Mesendoderm (in vitro differentiated cells): Measurements from ENCODE around the gene RAPGEF4.

Experiments used
- DNase-seq: peaks from one replicate; pipeline ENCODE4 v3.0.0; 2013
- H2AK5ac ChIP-seq: 2 replicates; pipeline ENCODE4 v1.6.1; 2013; ENCODE audit warnings: low read length, inconsistent platforms
- H2BK120ac ChIP-seq: 2 replicates; pipeline ENCODE4 v1.6.1; 2013; ENCODE audit warnings: low read depth, mild to moderate bottlenecking, low read length, moderate library complexity, mixed read lengths
- H2BK15ac ChIP-seq: replicated peaks from 2 replicates; pipeline ENCODE4 v1.6.1; 2013; ENCODE audit warnings: low read depth, mild to moderate bottlenecking, moderate library complexity
- H2BK5ac ChIP-seq: 2 replicates; pipeline ENCODE4 v1.6.1; 2013; ENCODE audit warnings: low read length, inconsistent platforms
- H3K18ac ChIP-seq: 2 replicates; pipeline ENCODE4 v1.6.1; 2013; ENCODE audit warnings: mild to moderate bottlenecking, low read length, mixed read lengths
- H3K23ac ChIP-seq: one replicate; pipeline ENCODE4 v1.6.1; 2013; ENCODE audit warnings: low read length
- H3K27ac ChIP-seq: 2 replicates; pipeline ENCODE4 v1.5.1; 2013; ENCODE audit warnings: low read depth, mild to moderate bottlenecking, inconsistent platforms, low read length, moderate library complexity
- H3K27me3 ChIP-seq: 2 replicates; pipeline ENCODE4 v1.6.1; 2013; ENCODE audit warnings: low read length, control low read depth, mild to moderate bottlenecking, inconsistent platforms; ENCODE audit not compliant: insufficient read depth, poor library complexity
- H3K36me3 ChIP-seq: 2 replicates; pipeline ENCODE4 v1.6.1; 2013; ENCODE audit warnings: low read length, inconsistent platforms; ENCODE audit not compliant: control insufficient read depth, insufficient read depth
- H3K4ac ChIP-seq: one replicate; pipeline ENCODE4 v1.6.1; 2013; ENCODE audit warnings: low read depth, mild to moderate bottlenecking, low read length, moderate library complexity
- H3K4me1 ChIP-seq: 2 replicates; pipeline ENCODE4 v1.6.1; 2013; ENCODE audit warnings: low read depth, low read length, inconsistent platforms; ENCODE audit not compliant: control insufficient read depth
- H3K4me2 ChIP-seq: 2 replicates; pipeline ENCODE4 v1.6.1; 2013; ENCODE audit warnings: low read length
- H3K4me3 ChIP-seq: 2 replicates; pipeline ENCODE4 v1.5.1; 2013; ENCODE audit warnings: mild to moderate bottlenecking, low read length
- H3K56ac ChIP-seq: one replicate; pipeline ENCODE4 v1.6.1; 2013; ENCODE audit warnings: low read length
- H3K79me1 ChIP-seq: 2 replicates; pipeline ENCODE4 v1.6.1; 2013; ENCODE audit warnings: low read length, inconsistent platforms
- H3K79me2 ChIP-seq: 2 replicates; pipeline ENCODE4 v1.6.1; 2013; ENCODE audit warnings: mild to moderate bottlenecking, low read length; ENCODE audit not compliant: control insufficient read depth, insufficient read depth
- H3K9ac ChIP-seq: 2 replicates; pipeline ENCODE4 v1.6.1; 2013; ENCODE audit warnings: low read length, inconsistent platforms
- H4K5ac ChIP-seq: one replicate; pipeline ENCODE4 v1.6.1; 2013; ENCODE audit warnings: low read length
- H4K8ac ChIP-seq: one replicate; pipeline ENCODE4 v1.6.1; 2013; ENCODE audit warnings: low read depth, mild to moderate bottlenecking, control low read depth, low read length, moderate library complexity
- WGBS: extraction: QIAGEN DNeasy Blood & Tissue Kit; methylation state at CpG from one replicate; pipeline ENCODE4 v1.1.7; 2013; ENCODE audit warnings: low lambda C conversion rate, missing lambda C conversion rate; ENCODE audit not compliant: insufficient coverage; ENCODE audit errors: extremely low coverage; 5-methylcytosine and 5-hydroxymethylcytosine counted together

RAPGEF4 gene

DNA sequence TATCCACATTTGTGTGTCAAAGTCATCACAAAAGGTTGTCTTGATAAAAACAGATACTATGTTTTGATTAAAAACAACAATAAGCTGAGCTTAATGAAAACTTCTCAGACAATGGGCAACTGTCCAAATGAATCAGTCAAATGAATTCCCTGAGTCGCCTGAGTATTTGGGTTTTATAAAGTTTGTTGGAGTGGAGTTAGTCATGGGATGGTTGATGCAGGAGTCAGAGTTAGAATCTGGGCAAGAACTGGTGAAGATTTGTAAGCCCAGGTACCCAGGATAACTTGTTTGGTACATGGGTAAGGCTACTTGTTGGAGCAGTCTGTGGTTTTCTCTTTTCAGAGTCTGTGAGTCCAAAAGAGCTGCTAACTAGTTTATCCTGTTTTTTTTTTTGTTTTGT is 34.4 kb upstream of the RAPGEF4 start:
- Histone ChIP-seq H4K5ac (no peak overlapping the region), H3K4ac (no peak overlapping the region), H2AK5ac (no peak overlapping the region), H3K79me1 (no peaks in the 10 kb centered on the region), H3K56ac (no peak overlapping the region), H3K79me2 (no peaks in the 10 kb centered on the region), H3K23ac (no peak overlapping the region), H2BK15ac (no peak overlapping the region), H3K4me1 (no peaks in the 10 kb centered on the region), H3K27ac (no peak overlapping the region), H2BK5ac (no peak overlapping the region), H3K9ac (no peak overlapping the region), H3K4me2 (no peak overlapping the region), H3K27me3 (no peaks in the 10 kb centered on the region), H3K18ac (no peak overlapping the region), H3K36me3 (no peaks in the 10 kb centered on the region), H2BK120ac (no peak overlapping the region), H3K4me3 (no peak overlapping the region), H4K8ac (no peak overlapping the region)
- WGBS = no CpG with 5 or more reads among the region's 1 CpG
- DNase-seq = no peak

- Histone ChIP-seq H3K4me2 (no peak overlapping the region), H2BK5ac (no peak overlapping the region), H3K79me1 (no peaks in the 10 kb centered on the region), H3K9ac (no peak overlapping the region), H2AK5ac (no peak overlapping the region), H4K5ac (no peak overlapping the region), H3K23ac (no peak overlapping the region), H3K18ac (no peak overlapping the region), H2BK15ac (no peak overlapping the region), H3K4ac (no peak overlapping the region), H3K79me2 (no peaks in the 10 kb centered on the region), H3K27ac (no peak overlapping the region), H2BK120ac (no peak overlapping the region), H3K56ac (no peak overlapping the region), H3K4me1 (no peaks in the 10 kb centered on the region), H3K36me3 (no peaks in the 10 kb centered on the region), H3K27me3 (no peaks in the 10 kb centered on the region), H4K8ac (no peak overlapping the region), H3K4me3 (no peak overlapping the region)
- no CpG with 5 or more reads among the region's 1 CpG for WGBS
- DNase-seq = no peak
Observed at GRCh38 chr2:172702451-172702850, 33.2 kb upstream of the RAPGEF4 start.

- H4K5ac ChIP-seq = no peak overlapping the region
- H3K27me3 ChIP-seq = no peaks in the 10 kb centered on the region
- no peak overlapping the region for H3K9ac ChIP-seq
- H3K27ac ChIP-seq = no peak overlapping the region
- H3K4me2 ChIP-seq = no peak overlapping the region
- no CpG with 5 or more reads among the region's 11 CpGs for WGBS
- no peaks in the 10 kb centered on the region for H3K79me1 ChIP-seq
- H3K4me1 ChIP-seq = no peaks in the 10 kb centered on the region
- no peak overlapping the region for H4K8ac ChIP-seq
- no peaks in the 10 kb centered on the region for H3K79me2 ChIP-seq
- no peak overlapping the region for H3K56ac ChIP-seq
- DNase-seq = peak; percentile 53
- H3K4me3 ChIP-seq = no peak overlapping the region
- no peak overlapping the region for H3K23ac ChIP-seq
- no peak overlapping the region for H2BK5ac ChIP-seq
- H3K4ac ChIP-seq = no peak overlapping the region
- H3K36me3 ChIP-seq = no peaks in the 10 kb centered on the region
- H3K18ac ChIP-seq = no peak overlapping the region
- H2AK5ac ChIP-seq = no peak overlapping the region
- H2BK120ac ChIP-seq = no peak overlapping the region
- no peak overlapping the region for H2BK15ac ChIP-seq
Observed at GRCh38 chr2:172704072-172704936, 31.3 kb upstream of the RAPGEF4 start.

DNA sequence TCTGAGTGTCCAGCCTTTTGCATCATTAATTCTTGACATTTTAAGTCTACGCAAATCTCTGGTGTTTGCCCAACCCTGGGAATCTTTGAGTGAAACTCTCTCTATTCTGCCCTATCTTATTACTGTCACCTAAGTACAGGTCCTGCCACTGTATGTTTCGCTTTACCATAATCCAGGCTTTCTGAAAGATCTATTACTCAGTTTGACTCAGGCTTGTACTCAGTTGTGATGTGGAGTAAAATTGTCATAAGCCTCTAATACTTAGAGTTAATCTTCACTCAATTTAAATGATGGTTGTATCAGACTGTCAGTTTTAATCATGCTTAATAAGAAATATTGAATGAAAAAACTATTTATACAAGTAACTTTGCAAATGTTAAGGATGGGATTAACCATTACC is 30.3 kb upstream of the RAPGEF4 start:
- H2BK120ac ChIP-seq = no peak overlapping the region
- no peak overlapping the region for H4K5ac ChIP-seq
- no peaks in the 10 kb centered on the region for H3K4me1 ChIP-seq
- no peak for DNase-seq
- no peak overlapping the region for H3K23ac ChIP-seq
- no CpG with 5 or more reads among the region's 2 CpGs for WGBS
- no peak overlapping the region for H3K18ac ChIP-seq
- no peak overlapping the region for H3K56ac ChIP-seq
- H3K36me3 ChIP-seq = no peaks in the 10 kb centered on the region
- H3K4me3 ChIP-seq = no peak overlapping the region
- H3K27ac ChIP-seq = no peak overlapping the region
- no peak overlapping the region for H2BK5ac ChIP-seq
- no peak overlapping the region for H3K9ac ChIP-seq
- no peak overlapping the region for H3K4me2 ChIP-seq
- H3K79me2 ChIP-seq = no peaks in the 10 kb centered on the region
- no peak overlapping the region for H2BK15ac ChIP-seq
- no peaks in the 10 kb centered on the region for H3K79me1 ChIP-seq
- H4K8ac ChIP-seq = no peak overlapping the region
- H3K27me3 ChIP-seq = no peaks in the 10 kb centered on the region
- H3K4ac ChIP-seq = no peak overlapping the region
- H2AK5ac ChIP-seq = no peak overlapping the region

GRCh38 chr2:172708247-172708646 is 27.4 kb upstream of the RAPGEF4 start:
- no peaks in the 10 kb centered on the region for H3K4me1 ChIP-seq
- no CpG with 5 or more reads among the region's 2 CpGs for WGBS
- H4K8ac ChIP-seq = no peak overlapping the region
- H3K18ac ChIP-seq = no peak overlapping the region
- no peak for DNase-seq
- no peak overlapping the region for H3K23ac ChIP-seq
- no peaks in the 10 kb centered on the region for H3K79me2 ChIP-seq
- no peaks in the 10 kb centered on the region for H3K79me1 ChIP-seq
- H2AK5ac ChIP-seq = no peak overlapping the region
- H2BK120ac ChIP-seq = no peak overlapping the region
- no peak overlapping the region for H3K9ac ChIP-seq
- H3K27ac ChIP-seq = no peak overlapping the region
- no peak overlapping the region for H3K4me2 ChIP-seq
- H4K5ac ChIP-seq = no peak overlapping the region
- no peak overlapping the region for H2BK5ac ChIP-seq
- no peak overlapping the region for H2BK15ac ChIP-seq
- H3K27me3 ChIP-seq = no peaks in the 10 kb centered on the region
- H3K4ac ChIP-seq = no peak overlapping the region
- no peak overlapping the region for H3K4me3 ChIP-seq
- H3K36me3 ChIP-seq = no peaks in the 10 kb centered on the region
- H3K56ac ChIP-seq = no peak overlapping the region
